GM23338 (cell line): Measurements from ENCODE around the gene TXNRD1. TPM values are rescaled to one million over a fixed set of nuclear protein-coding genes. Genes with fewer than 3 reads are reported as not detected.

Experiments
- ATAC-seq: fragments of 200-7000 bp; cut with Tn5 transposase; 3 replicates; pipeline ENCODE4 v1.9.1; 2020
- DNase-seq: peaks from one replicate; pipeline ENCODE4 v3.0.0-alpha.2; 2015; ENCODE audit warnings: low spot score
- H2AFZ ChIP-seq: fragments of 200-600 bp; sonication (generic); 2 replicates; pipeline ENCODE4 v1.8.0; 2016; ENCODE audit warnings: antibody characterized with exemption, mild to moderate bottlenecking, moderate library complexity
- H3F3A ChIP-seq: fragments of 200-600 bp; sonication (generic); replicated peaks from 2 replicates; pipeline ENCODE4 v1.8.0; 2017; ENCODE audit warnings: antibody characterized with exemption, mixed run types, low read depth
- H3K27ac ChIP-seq: fragments of 200-600 bp; sonication (generic); 2 replicates; pipeline ENCODE4 v1.6.1; 2016; ENCODE audit warnings: low read depth
- H3K27me3 ChIP-seq: fragments of 200-600 bp; sonication (generic); 2 replicates; pipeline ENCODE4 v1.8.0; 2016; ENCODE audit warnings: mild to moderate bottlenecking, mixed run types, moderate library complexity; ENCODE audit not compliant: insufficient read depth
- H3K36me3 ChIP-seq: fragments of 200-600 bp; sonication (generic); 2 replicates; pipeline ENCODE4 v1.8.0; 2016; ENCODE audit warnings: mild to moderate bottlenecking; ENCODE audit not compliant: insufficient read depth
- H3K4me1 ChIP-seq: fragments of 200-600 bp; sonication (generic); 2 replicates; pipeline ENCODE4 v1.8.0; 2016; ENCODE audit warnings: mild to moderate bottlenecking, moderate library complexity; ENCODE audit not compliant: insufficient read depth
- H3K4me2 ChIP-seq: fragments of 200-600 bp; sonication (generic); 2 replicates; pipeline ENCODE4 v1.7.1; 2017; ENCODE audit warnings: mixed run types
- H3K4me3 ChIP-seq: fragments of 200-600 bp; sonication (generic); 2 replicates; pipeline ENCODE4 v1.6.1; 2016; ENCODE audit warnings: mixed run types
- H3K79me2 ChIP-seq: fragments of 200-600 bp; sonication (generic); replicated peaks from 2 replicates; pipeline ENCODE4 v1.8.0; 2017; ENCODE audit warnings: mild to moderate bottlenecking; ENCODE audit not compliant: insufficient read depth
- H3K9me2 ChIP-seq: fragments of 200-600 bp; sonication (generic); 2 replicates; pipeline ENCODE4 v1.8.0; 2017; ENCODE audit not compliant: insufficient read depth
- H4K20me1 ChIP-seq: fragments of 200-600 bp; sonication (generic); replicated peaks from 2 replicates; pipeline ENCODE4 v1.8.0; 2017; ENCODE audit warnings: mild to moderate bottlenecking; ENCODE audit not compliant: insufficient read depth
- H3K27ac Mint-ChIP-seq: 2 replicates; pipeline ENCODE4 v1.8.0; 2020; ENCODE audit warnings: inconsistent platforms, mild to moderate bottlenecking, moderate library complexity, mixed read lengths
- H3K27me3 Mint-ChIP-seq: 3 replicates; pipeline ENCODE4 v1.8.0; 2022; ENCODE audit warnings: low read depth, mild to moderate bottlenecking, moderate library complexity, mixed read lengths, inconsistent platforms; ENCODE audit not compliant: insufficient read depth, poor library complexity
- H3K36me3 Mint-ChIP-seq: 3 replicates; pipeline ENCODE4 v1.8.0; 2021; ENCODE audit warnings: low read depth, mild to moderate bottlenecking, inconsistent platforms, moderate library complexity, mixed read lengths
- H3K4me1 Mint-ChIP-seq: 3 replicates; pipeline ENCODE4 v1.8.0; 2020; ENCODE audit warnings: mild to moderate bottlenecking, inconsistent platforms, mixed read lengths
- H3K4me3 Mint-ChIP-seq: 3 replicates; pipeline ENCODE4 v1.8.0; 2021; ENCODE audit warnings: moderate library complexity, mild to moderate bottlenecking, inconsistent platforms, mixed read lengths
- H3K9me3 Mint-ChIP-seq: 3 replicates; pipeline ENCODE4 v1.8.0; 2020; ENCODE audit warnings: moderate library complexity, mild to moderate bottlenecking, inconsistent platforms, mixed read lengths
- ETS1 ChIP-seq: IDR thresholded peaks from 2 replicates; pipeline ENCODE4 v1.6.1; 2016; ENCODE audit warnings: antibody characterized with exemption
- EZH2phosphoT487 ChIP-seq: fragments of 200-600 bp; sonication (generic); IDR thresholded peaks from one replicate; pipeline ENCODE4 v1.8.1; 2018; ENCODE audit warnings: antibody characterized with exemption; ENCODE audit not compliant: unreplicated experiment
- POLR2AphosphoS5 ChIP-seq: IDR thresholded peaks from 2 replicates; pipeline ENCODE4 v1.6.1; 2016; ENCODE audit warnings: antibody characterized with exemption, low read depth
- ZNF114 ChIP-seq: fragments of 250-450 bp; sonication (Bioruptor Pico); IDR thresholded peaks from 2 replicates; pipeline ENCODE4 v1.5.0; 2020; ENCODE audit warnings: mild to moderate bottlenecking, moderate library complexity
- ZNF331 ChIP-seq: fragments of 250-450 bp; sonication (Bioruptor Pico); IDR thresholded peaks from 2 replicates; pipeline ENCODE4 v1.5.0; 2020; ENCODE audit warnings: low read depth, mild to moderate bottlenecking, moderate library complexity
- ZNF462 ChIP-seq: fragments of 250-450 bp; sonication (Bioruptor Pico); IDR thresholded peaks from 2 replicates; pipeline ENCODE4 v1.5.0; 2020; ENCODE audit warnings: mild to moderate bottlenecking, moderate library complexity
- polyA plus RNA-seq: library from polyadenylated mRNA; unstranded; fragments of >200 nt; fragmentation: Nextera tagmentation; extraction: Ambion mirVana; gene quantifications from 2 replicates; pipeline ENCODE4 v1.2.1, GENCODE V29; 2016
- total RNA-seq: library from RNA; depleted of rRNA; stranded (reverse); fragments of >200 nt; shearing (Covaris generic); gene quantifications from 2 replicates; pipeline ENCODE4 v1.2.3, GENCODE V29; 2014

TXNRD1 gene
- total and polyA plus RNA-seq, 2 experiments from 2014 or later: 115 to 127 TPM

DNA sequence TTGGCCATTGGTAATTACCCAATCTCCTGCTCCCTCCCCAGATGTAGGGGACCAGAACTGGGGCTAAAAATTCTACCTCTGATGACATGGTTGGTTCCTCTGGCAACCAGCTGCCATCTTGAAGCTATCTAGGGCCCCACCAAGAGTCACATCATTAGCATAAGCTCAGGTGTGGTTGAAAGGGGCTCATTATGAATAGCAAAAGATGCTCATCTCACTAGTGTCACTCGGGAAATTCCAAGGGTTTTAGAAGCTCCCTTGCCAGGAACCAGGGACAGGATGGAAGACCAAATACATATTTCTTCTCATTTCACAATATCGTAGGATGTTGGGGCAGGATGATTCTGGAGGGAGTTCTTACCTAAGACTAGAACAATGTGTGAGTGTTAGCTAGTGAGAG is 126.6 kb downstream of the TXNRD1 start:
- TF ChIP-seq ZNF114 (CRISPR knock-in tag) (no peak), ZNF462 (CRISPR knock-in tag) (no peak), ETS1 (no peak), POLR2AphosphoS5 (no peak), EZH2phosphoT487 (no peak), ZNF331 (no peak)
- no peaks in the 10 kb centered on the region for H3K27me3 ChIP-seq
- H3K79me2 ChIP-seq: no peaks in the 10 kb centered on the region; the same call in 1 of the 2 replicates
- H3K4me2 ChIP-seq: no peak overlapping the region
- Mint-ChIP-seq H3K4me3 (no peak overlapping the region), H3K27ac (no peak overlapping the region), H3K36me3 (peaks cover 51% of the 10 kb centered on the region), H3K27me3 (peaks cover 1% of the 10 kb centered on the region), H3K9me3 (no peaks in the 10 kb centered on the region), H3K4me1 (peaks cover 6% of the 10 kb centered on the region; the same call in 2 of the 3 replicates)
- H2AFZ ChIP-seq: no peak overlapping the region
- H3K36me3 ChIP-seq: peaks cover 33% of the 10 kb centered on the region
- H3K27ac ChIP-seq: no peak overlapping the region
- DNase-seq: no peak
- H3K4me3 ChIP-seq: no peak overlapping the region
- H4K20me1 ChIP-seq: 0 out of 2 replicates have a peak, but pooled peaks cover 14% of the 10 kb centered on the region
- no peak for ATAC-seq
- no peaks in the 10 kb centered on the region; the same call in 1 of the 2 replicates for H3K4me1 ChIP-seq
- no peaks in the 10 kb centered on the region for H3K9me2 ChIP-seq
- no peaks in the 10 kb centered on the region for H3F3A ChIP-seq
